HUES6 (cell line): ENCODE results near the gene HIPK2.

ENCODE experiments used
- H3K27ac ChIP-seq: 2 replicates; pipeline ENCODE4 v1.7.0; 2013; ENCODE audit warnings: low read depth, mild to moderate bottlenecking, low read length, inconsistent platforms
- H3K27me3 ChIP-seq: 2 replicates; pipeline ENCODE4 v1.6.1; 2013; ENCODE audit warnings: low read length; ENCODE audit not compliant: control insufficient read depth, insufficient read depth
- H3K36me3 ChIP-seq: 2 replicates; pipeline ENCODE4 v1.6.1; 2013; ENCODE audit warnings: low read length; ENCODE audit not compliant: control insufficient read depth, insufficient read depth
- H3K4me1 ChIP-seq: 2 replicates; pipeline ENCODE4 v1.6.1; 2013; ENCODE audit warnings: low read length; ENCODE audit not compliant: control insufficient read depth, insufficient read depth
- H3K4me3 ChIP-seq: 2 replicates; pipeline ENCODE4 v1.5.1; 2013; ENCODE audit warnings: low read depth, low read length
- H3K9ac ChIP-seq: one replicate; pipeline ENCODE4 v1.6.1; 2013; ENCODE audit warnings: mild to moderate bottlenecking, low read length
- H3K9me3 ChIP-seq: 2 replicates; pipeline ENCODE4 v1.6.1; 2013; ENCODE audit warnings: low read depth, low read length; ENCODE audit not compliant: control insufficient read depth, insufficient read depth

The HIPK2 gene

GRCh38 chr7:139572704-139573385 is 205.0 kb downstream of the HIPK2 start:
- H3K4me3 ChIP-seq, result no peak overlapping the region
- 0 out of 2 replicates have a peak, but pooled peaks cover 5% of the 10 kb centered on the region for H3K36me3 ChIP-seq
- no peaks in the 10 kb centered on the region for H3K27me3 ChIP-seq
- H3K27ac ChIP-seq, result no peak overlapping the region
- peaks cover 4% of the 10 kb centered on the region; the same call in 1 of the 2 replicates for H3K4me1 ChIP-seq
- H3K9me3 ChIP-seq, result no peaks in the 10 kb centered on the region
- no peak overlapping the region for H3K9ac ChIP-seq

- no peak overlapping the region for H3K27ac ChIP-seq
- 0 out of 2 replicates have a peak, but pooled peaks cover 5% of the 10 kb centered on the region for H3K36me3 ChIP-seq
- no peaks in the 10 kb centered on the region for H3K9me3 ChIP-seq
- H3K9ac ChIP-seq, result no peak overlapping the region
- no peaks in the 10 kb centered on the region for H3K27me3 ChIP-seq
- H3K4me1 ChIP-seq, result peaks cover 11% of the 10 kb centered on the region; the same call in 1 of the 2 replicates
- H3K4me3 ChIP-seq, result no peak overlapping the region
These were observed 205.7 kb downstream of the HIPK2 start for GRCh38 chr7:139572071-139572470.

- Histone ChIP-seq H3K27me3 (no peaks in the 10 kb centered on the region), H3K4me1 (peaks cover 14% of the 10 kb centered on the region; the same call in 1 of the 2 replicates), H3K9ac (no peak overlapping the region), H3K4me3 (no peak overlapping the region), H3K36me3 (0 out of 2 replicates have a peak, but pooled peaks cover 5% of the 10 kb centered on the region), H3K9me3 (no peaks in the 10 kb centered on the region), H3K27ac (no peak overlapping the region)
These were observed 206.1 kb downstream of the HIPK2 start for GRCh38 chr7:139571651-139572050.

GRCh38 chr7:139571190-139571589 is 206.6 kb downstream of the HIPK2 start:
- Histone ChIP-seq H3K36me3 (0 out of 2 replicates have a peak, but pooled peaks cover 5% of the 10 kb centered on the region), H3K9me3 (no peaks in the 10 kb centered on the region), H3K27me3 (no peaks in the 10 kb centered on the region), H3K27ac (no peak overlapping the region), H3K4me3 (no peak overlapping the region), H3K4me1 (peaks cover 15% of the 10 kb centered on the region; the same call in 1 of the 2 replicates), H3K9ac (no peak overlapping the region)

- no peak overlapping the region for H3K27ac ChIP-seq
- H3K4me3 ChIP-seq, result no peak overlapping the region
- no peak overlapping the region for H3K9ac ChIP-seq
- no peaks in the 10 kb centered on the region for H3K36me3 ChIP-seq
- no peaks in the 10 kb centered on the region for H3K9me3 ChIP-seq
- H3K4me1 ChIP-seq, result peaks cover 18% of the 10 kb centered on the region; the same call in 1 of the 2 replicates
- no peaks in the 10 kb centered on the region for H3K27me3 ChIP-seq
These were observed 207.2 kb downstream of the HIPK2 start for GRCh38 chr7:139570626-139571025.

GRCh38 chr7:139570119-139570518 is 207.7 kb downstream of the HIPK2 start:
- no peak overlapping the region for H3K9ac ChIP-seq
- H3K9me3 ChIP-seq, result no peaks in the 10 kb centered on the region
- no peaks in the 10 kb centered on the region for H3K36me3 ChIP-seq
- peaks cover 18% of the 10 kb centered on the region; the same call in 1 of the 2 replicates for H3K4me1 ChIP-seq
- H3K27me3 ChIP-seq, result no peaks in the 10 kb centered on the region
- no peak overlapping the region for H3K4me3 ChIP-seq
- H3K27ac ChIP-seq, result no peak overlapping the region

GRCh38 chr7:139568813-139569490 is 208.8 kb downstream of the HIPK2 start:
- H3K9ac ChIP-seq, result no peak overlapping the region
- no peaks in the 10 kb centered on the region for H3K27me3 ChIP-seq
- no peaks in the 10 kb centered on the region for H3K36me3 ChIP-seq
- H3K27ac ChIP-seq, result no peak overlapping the region
- no peaks in the 10 kb centered on the region for H3K9me3 ChIP-seq
- no peak overlapping the region for H3K4me3 ChIP-seq
- H3K4me1 ChIP-seq, result peaks cover 19% of the 10 kb centered on the region; the same call in 1 of the 2 replicates

- H3K27me3 ChIP-seq, result no peaks in the 10 kb centered on the region
These were observed 209.5 kb downstream of the HIPK2 start for GRCh38 chr7:139568346-139568675.

GRCh38 chr7:139567647-139568345 is 210.0 kb downstream of the HIPK2 start:
- peaks cover 28% of the 10 kb centered on the region; the same call in 1 of the 2 replicates for H3K4me1 ChIP-seq
- H3K9ac ChIP-seq, result no peak overlapping the region
- H3K27me3 ChIP-seq, result no peaks in the 10 kb centered on the region
- H3K9me3 ChIP-seq, result no peaks in the 10 kb centered on the region
- no peaks in the 10 kb centered on the region for H3K36me3 ChIP-seq
- H3K4me3 ChIP-seq, result no peak overlapping the region
- no peak overlapping the region for H3K27ac ChIP-seq

More at GRCh38 chr7:139568346-139568675, 209.5 kb downstream of the HIPK2 start:
- Histone ChIP-seq H3K9ac (no peak overlapping the region), H3K9me3 (no peaks in the 10 kb centered on the region), H3K4me1 (peaks cover 25% of the 10 kb centered on the region; the same call in 1 of the 2 replicates), H3K36me3 (no peaks in the 10 kb centered on the region), H3K4me3 (no peak overlapping the region), H3K27ac (no peak overlapping the region)

- H3K36me3 ChIP-seq, result no peaks in the 10 kb centered on the region
- H3K9ac ChIP-seq, result no peak overlapping the region
- H3K27ac ChIP-seq, result no peak overlapping the region
- H3K4me1 ChIP-seq, result peaks cover 28% of the 10 kb centered on the region; the same call in 1 of the 2 replicates
- no peak overlapping the region for H3K4me3 ChIP-seq
- no peaks in the 10 kb centered on the region for H3K9me3 ChIP-seq
- H3K27me3 ChIP-seq, result no peaks in the 10 kb centered on the region
These were observed 210.8 kb downstream of the HIPK2 start for GRCh38 chr7:139566736-139567646.
